Measurements from ENCODE around the gene CTNND2. TPM values are rescaled to one million over a fixed set of nuclear protein-coding genes. Genes with fewer than 3 reads are reported as not detected.

Gene CTNND2
- total and polyA plus RNA-seq, 4 donors, result 0.05 to 0.50 (median 0.27) TPM

DNA sequence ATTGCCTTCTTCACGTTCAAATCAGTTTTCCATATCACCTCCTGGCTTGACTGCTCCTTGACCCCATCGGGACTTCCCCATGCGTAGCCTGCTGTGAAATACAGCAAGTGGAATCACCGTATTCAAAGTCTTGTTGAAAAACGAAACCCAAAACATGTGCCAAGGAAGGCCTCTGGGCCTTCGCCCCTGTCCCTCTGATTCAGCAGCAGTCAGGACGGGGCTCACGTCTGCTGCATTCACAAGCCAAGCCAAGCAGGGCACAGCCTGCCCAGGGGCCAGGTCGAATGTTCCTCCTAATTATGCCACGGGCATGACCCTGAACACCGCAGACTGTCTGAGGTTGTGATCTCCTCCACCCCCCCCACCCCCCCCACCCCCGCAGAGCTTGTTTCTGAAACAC lies 960 bp upstream of the CTNND2 start:
- H3K27me3 ChIP-seq (ENCODE audit: control insufficient read depth in 4 of 4, insufficient read depth in 4 of 4, low read length in 3 of 4), result peaks cover 0 to 15% (median 5%) of the 10 kb centered on the region in 4 donors
- H3K36me3 ChIP-seq (ENCODE audit: control insufficient read depth in 4 of 4, insufficient read depth in 3 of 4, low read depth in 1 of 4, low read length in 3 of 4), result no peaks in the 10 kb centered on the region
- no peak for DNase-seq (ENCODE audit: low spot score)
- H3K9me3 ChIP-seq (ENCODE audit: control insufficient read depth in 4 of 4, low read length in 3 of 4), result no peaks in the 10 kb centered on the region
- no peak overlapping the region for H3K4me3 ChIP-seq (ENCODE audit: low read depth in 1 of 3, low read length in 3 of 3)
- TF ChIP-seq HNF4A (conservative IDR thresholded peaks at IDR 0.05), result no peak
- peaks cover 5 to 14% (median 8%) of the 10 kb centered on the region in 4 donors for H3K4me1 ChIP-seq (ENCODE audit: control insufficient read depth in 4 of 4, insufficient read depth in 4 of 4, low read length in 3 of 4)
- no peak overlapping the region for H3K27ac ChIP-seq (ENCODE audit: low read depth in 1 of 2, low read length in 2 of 2)
- 26% methylated on average over 12 of the region's 12 CpGs for WGBS
- H3K9ac ChIP-seq (ENCODE audit: low read depth in 1 of 2, low read length in 2 of 2), result no peak overlapping the region

DNA sequence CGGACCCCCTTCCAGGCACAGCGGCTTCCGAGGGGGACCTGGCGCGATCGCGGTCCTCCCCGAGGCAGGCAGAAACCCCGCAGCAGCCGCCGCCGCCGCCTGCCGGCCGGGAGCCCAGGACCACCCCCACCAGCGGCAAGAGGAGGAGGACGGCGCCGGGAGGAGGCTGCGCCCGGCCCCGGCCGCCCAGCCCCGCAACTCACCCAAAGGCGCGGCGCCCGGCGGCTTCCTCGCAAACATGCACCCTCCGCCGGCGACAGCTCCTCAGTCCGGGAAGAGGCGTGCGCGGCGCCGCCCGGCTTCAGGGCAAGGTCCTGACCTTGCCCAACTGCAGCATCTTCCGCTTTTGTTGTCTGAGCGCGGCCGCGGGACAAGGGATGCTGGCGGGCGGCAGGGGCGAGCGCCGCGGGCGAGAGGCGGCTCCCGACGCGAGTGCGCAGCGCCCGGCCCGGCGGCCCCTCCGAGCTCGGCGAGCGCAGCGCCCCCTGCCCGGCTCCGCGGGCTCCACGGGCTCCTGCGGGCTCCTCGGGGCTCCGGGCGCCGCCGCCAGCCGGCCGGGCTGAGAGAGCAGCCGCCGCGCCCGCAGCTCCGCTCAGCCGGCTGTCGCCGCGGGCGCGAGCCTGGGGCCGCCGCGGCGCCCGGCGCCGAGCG lies 507 bp downstream of the CTNND2 start:
- DNase-seq (ENCODE audit: low spot score), result no peak
- Histone ChIP-seq H3K9ac (ENCODE audit: low read depth in 1 of 2, low read length in 2 of 2) (no peak overlapping the region), H3K4me1 (ENCODE audit: control insufficient read depth in 4 of 4, insufficient read depth in 4 of 4, low read length in 3 of 4) (peaks cover 5 to 14% (median 8%) of the 10 kb centered on the region in 4 donors), H3K9me3 (ENCODE audit: control insufficient read depth in 4 of 4, low read length in 3 of 4) (no peaks in the 10 kb centered on the region), H3K4me3 (ENCODE audit: low read depth in 1 of 3, low read length in 3 of 3) (peak overlapping the region in 2 of 3 donors; percentile 30 to 64), H3K27me3 (ENCODE audit: control insufficient read depth in 4 of 4, insufficient read depth in 4 of 4, low read length in 3 of 4) (peaks cover 0 to 15% (median 5%) of the 10 kb centered on the region in 4 donors), H3K27ac (ENCODE audit: low read depth in 1 of 2, low read length in 2 of 2) (no peak overlapping the region), H3K36me3 (ENCODE audit: control insufficient read depth in 4 of 4, insufficient read depth in 3 of 4, low read depth in 1 of 4, low read length in 3 of 4) (no peaks in the 10 kb centered on the region)
- no peak for TF ChIP-seq JUND (IDR thresholded peaks at IDR 0.05)
- TF ChIP-seq, protein P1, sequence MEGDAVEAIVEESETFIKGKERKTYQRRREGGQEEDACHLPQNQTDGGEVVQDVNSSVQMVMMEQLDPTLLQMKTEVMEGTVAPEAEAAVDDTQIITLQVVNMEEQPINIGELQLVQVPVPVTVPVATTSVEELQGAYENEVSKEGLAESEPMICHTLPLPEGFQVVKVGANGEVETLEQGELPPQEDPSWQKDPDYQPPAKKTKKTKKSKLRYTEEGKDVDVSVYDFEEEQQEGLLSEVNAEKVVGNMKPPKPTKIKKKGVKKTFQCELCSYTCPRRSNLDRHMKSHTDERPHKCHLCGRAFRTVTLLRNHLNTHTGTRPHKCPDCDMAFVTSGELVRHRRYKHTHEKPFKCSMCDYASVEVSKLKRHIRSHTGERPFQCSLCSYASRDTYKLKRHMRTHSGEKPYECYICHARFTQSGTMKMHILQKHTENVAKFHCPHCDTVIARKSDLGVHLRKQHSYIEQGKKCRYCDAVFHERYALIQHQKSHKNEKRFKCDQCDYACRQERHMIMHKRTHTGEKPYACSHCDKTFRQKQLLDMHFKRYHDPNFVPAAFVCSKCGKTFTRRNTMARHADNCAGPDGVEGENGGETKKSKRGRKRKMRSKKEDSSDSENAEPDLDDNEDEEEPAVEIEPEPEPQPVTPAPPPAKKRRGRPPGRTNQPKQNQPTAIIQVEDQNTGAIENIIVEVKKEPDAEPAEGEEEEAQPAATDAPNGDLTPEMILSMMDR (IDR thresholded peaks at IDR 0.05; ENCODE audit: low read depth, low read length, missing input control), result peak; percentile 18
- no peak for TF ChIP-seq RAD21 (IDR thresholded peaks at IDR 0.05)
- 3% methylated on average over 97 of the region's 97 CpGs for WGBS

DNA sequence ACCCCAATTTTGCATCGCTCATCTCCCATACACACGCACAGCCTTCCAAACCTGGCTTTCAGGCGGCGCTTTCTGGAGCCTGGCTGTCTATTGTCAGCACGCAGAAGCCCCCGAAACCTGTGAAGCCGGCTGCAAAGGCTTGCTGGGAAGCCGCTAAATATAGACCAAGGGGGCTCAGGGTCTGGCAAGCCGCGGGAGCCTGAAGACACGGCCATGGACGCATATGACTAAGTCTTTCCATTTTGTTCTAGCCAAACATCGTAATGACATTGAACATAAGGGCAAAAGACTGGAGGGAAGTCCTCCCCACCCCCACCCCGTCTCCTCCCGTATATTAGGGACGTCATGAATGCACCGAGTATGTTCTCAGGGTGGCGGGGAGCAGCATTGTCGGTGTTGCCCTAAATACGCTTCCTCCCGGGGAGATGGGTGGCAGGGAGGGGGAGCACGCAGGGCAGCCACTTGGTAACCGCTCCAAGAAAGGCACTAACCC lies 1.1 kb downstream of the CTNND2 start:
- no peak overlapping the region for H3K9ac ChIP-seq (ENCODE audit: low read depth in 1 of 2, low read length in 2 of 2)
- WGBS, result 8% methylated on average over 23 of the region's 23 CpGs

More for the DNA sequence above, 1.1 kb downstream of the CTNND2 start:
- Histone ChIP-seq H3K9me3 (ENCODE audit: control insufficient read depth in 4 of 4, low read length in 3 of 4) (no peaks in the 10 kb centered on the region), H3K27ac (ENCODE audit: low read depth in 1 of 2, low read length in 2 of 2) (no peak overlapping the region), H3K4me1 (ENCODE audit: control insufficient read depth in 4 of 4, insufficient read depth in 4 of 4, low read length in 3 of 4) (peaks cover 5 to 14% (median 8%) of the 10 kb centered on the region in 4 donors), H3K27me3 (ENCODE audit: control insufficient read depth in 4 of 4, insufficient read depth in 4 of 4, low read length in 3 of 4) (peaks cover 0 to 15% (median 5%) of the 10 kb centered on the region in 4 donors), H3K4me3 (ENCODE audit: low read depth in 1 of 3, low read length in 3 of 3) (peak overlapping the region in 2 of 3 donors; percentile 30 to 64), H3K36me3 (ENCODE audit: control insufficient read depth in 4 of 4, insufficient read depth in 3 of 4, low read depth in 1 of 4, low read length in 3 of 4) (no peaks in the 10 kb centered on the region)
- DNase-seq (ENCODE audit: low spot score), result no peak
- no peak for TF ChIP-seq FOXA1 (IDR thresholded peaks at IDR 0.05)
- TF ChIP-seq JUND (IDR thresholded peaks at IDR 0.05), result no peak
- TF ChIP-seq EGR1 (IDR thresholded peaks at IDR 0.05; ENCODE audit: low read depth in 2 of 2), result no peak
- TF ChIP-seq NR2F2 (IDR thresholded peaks at IDR 0.05), result no peak
- no peak for TF ChIP-seq GABPA (IDR thresholded peaks at IDR 0.05 in 1 of 2, conservative IDR thresholded peaks at IDR 0.05 in 1 of 2)
- no peak for TF ChIP-seq HNF4A (conservative IDR thresholded peaks at IDR 0.05)
- TF ChIP-seq, protein P1 (IDR thresholded peaks at IDR 0.05; ENCODE audit: low read depth, low read length, missing input control), result no peak
- no peak for TF ChIP-seq YY1 (IDR thresholded peaks at IDR 0.05)
- no peak for TF ChIP-seq FOXA2 (IDR thresholded peaks at IDR 0.05)
